ENCODE measurements around the gene MAPT.

GRCh38 chr17:45992904-45993303 is 98.5 kb downstream of the MAPT start:
- TF ChIP-seq CTCF (IDR thresholded peaks at IDR 0.05) (no peak), POLR2A (IDR thresholded peaks at IDR 0.05) (no peak), POLR2AphosphoS5 (IDR thresholded peaks at IDR 0.05) (no peak), EP300 (IDR thresholded peaks at IDR 0.05) (no peak)
